ENCODE data around the gene NAV2.

NAV2 gene

DNA sequence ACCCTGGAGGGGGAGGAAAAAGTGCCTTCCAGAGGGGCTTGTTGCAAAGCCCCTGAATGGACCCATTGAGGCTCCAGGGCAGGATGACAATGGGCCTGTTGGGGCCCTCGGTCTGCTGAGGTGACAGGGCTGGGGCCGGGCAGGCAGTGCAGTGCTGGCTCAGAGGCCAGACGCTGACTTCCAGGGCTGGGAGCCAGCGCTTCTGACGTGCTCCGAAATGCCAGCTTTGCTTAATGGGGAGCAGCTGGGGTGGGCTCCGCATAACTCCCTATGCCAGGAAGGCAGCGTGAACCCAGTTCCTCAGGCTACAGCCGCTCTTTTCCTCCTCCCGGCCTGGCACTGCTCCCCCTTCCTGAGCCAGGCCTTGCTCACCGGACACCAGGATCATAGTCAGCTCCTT, 17.7 kb downstream of the NAV2 start:
- TF ChIP-seq, protein P1, sequence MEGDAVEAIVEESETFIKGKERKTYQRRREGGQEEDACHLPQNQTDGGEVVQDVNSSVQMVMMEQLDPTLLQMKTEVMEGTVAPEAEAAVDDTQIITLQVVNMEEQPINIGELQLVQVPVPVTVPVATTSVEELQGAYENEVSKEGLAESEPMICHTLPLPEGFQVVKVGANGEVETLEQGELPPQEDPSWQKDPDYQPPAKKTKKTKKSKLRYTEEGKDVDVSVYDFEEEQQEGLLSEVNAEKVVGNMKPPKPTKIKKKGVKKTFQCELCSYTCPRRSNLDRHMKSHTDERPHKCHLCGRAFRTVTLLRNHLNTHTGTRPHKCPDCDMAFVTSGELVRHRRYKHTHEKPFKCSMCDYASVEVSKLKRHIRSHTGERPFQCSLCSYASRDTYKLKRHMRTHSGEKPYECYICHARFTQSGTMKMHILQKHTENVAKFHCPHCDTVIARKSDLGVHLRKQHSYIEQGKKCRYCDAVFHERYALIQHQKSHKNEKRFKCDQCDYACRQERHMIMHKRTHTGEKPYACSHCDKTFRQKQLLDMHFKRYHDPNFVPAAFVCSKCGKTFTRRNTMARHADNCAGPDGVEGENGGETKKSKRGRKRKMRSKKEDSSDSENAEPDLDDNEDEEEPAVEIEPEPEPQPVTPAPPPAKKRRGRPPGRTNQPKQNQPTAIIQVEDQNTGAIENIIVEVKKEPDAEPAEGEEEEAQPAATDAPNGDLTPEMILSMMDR (IDR thresholded peaks at IDR 0.05; ENCODE audit: control insufficient read depth, extremely low read depth, insufficient read depth) = no peak
- no peak for DNase-seq (ENCODE audit: low read depth)
- no peak overlapping the region for H3K4me3 ChIP-seq (ENCODE audit: low read depth, low read length)

DNA sequence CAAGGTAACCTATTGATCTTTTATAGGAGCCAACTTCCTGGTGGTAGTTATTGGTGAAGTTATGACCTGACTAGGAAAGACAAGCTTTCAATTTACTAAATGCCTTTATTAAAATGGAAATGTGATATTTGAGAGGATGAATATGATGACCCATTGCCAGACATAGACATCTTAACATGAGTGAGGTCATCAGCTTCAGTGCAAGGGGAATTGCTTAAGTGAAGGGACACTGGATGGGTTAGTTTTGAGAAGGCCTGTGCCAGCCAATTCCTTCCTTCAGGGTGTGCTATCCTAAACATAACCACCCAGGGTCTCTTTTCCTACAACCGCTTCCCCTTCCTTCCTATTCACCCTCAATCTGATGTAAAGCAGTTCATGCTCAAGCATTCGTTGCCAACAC, 21.5 kb downstream of the NAV2 start:
- DNase-seq (ENCODE audit: low read depth) = no peak
- TF ChIP-seq, protein P1 (IDR thresholded peaks at IDR 0.05; ENCODE audit: control insufficient read depth, extremely low read depth, insufficient read depth) = no peak
- no peak overlapping the region for H3K4me3 ChIP-seq (ENCODE audit: low read depth, low read length)

DNA sequence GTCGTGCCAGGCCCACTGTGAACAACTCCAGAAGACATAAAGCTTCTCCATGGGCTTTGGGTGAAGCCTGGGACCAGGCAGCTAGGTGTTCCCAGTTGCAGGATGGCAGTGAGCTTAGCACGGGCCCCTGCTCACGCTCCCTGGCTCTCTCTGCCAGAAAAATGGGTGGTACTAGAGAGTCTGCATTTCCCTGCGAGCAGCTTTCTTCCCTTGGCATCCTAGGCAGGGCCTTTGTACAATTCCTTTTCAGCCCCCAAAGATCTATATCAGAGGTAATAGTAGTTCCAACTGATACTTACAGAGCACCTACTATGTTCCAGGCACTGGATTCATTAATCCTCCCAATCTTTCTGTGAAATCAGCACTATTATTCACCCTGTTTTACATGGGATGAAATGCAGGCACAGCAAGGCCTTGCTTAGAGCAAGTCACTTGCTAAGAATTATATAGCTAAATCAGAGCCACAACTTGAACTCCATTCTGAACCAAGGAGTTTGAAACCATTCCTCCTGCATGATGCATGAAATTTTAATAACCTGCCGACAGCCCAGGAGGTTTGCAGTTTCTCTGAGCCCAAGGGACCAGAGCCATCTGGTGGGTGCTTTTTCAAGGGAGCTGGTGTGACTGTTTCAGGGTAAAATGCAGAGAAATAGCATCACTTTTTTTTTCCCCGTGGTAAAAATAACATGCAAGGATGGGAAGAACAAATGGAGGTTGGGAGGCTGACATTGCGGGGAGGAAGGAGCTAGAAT, 22.7 kb downstream of the NAV2 start:
- TF ChIP-seq, protein P1 (IDR thresholded peaks at IDR 0.05; ENCODE audit: control insufficient read depth, extremely low read depth, insufficient read depth) = no peak
- no peak for DNase-seq (ENCODE audit: low read depth)
- H3K4me3 ChIP-seq (ENCODE audit: low read depth, low read length) = no peak overlapping the region

DNA sequence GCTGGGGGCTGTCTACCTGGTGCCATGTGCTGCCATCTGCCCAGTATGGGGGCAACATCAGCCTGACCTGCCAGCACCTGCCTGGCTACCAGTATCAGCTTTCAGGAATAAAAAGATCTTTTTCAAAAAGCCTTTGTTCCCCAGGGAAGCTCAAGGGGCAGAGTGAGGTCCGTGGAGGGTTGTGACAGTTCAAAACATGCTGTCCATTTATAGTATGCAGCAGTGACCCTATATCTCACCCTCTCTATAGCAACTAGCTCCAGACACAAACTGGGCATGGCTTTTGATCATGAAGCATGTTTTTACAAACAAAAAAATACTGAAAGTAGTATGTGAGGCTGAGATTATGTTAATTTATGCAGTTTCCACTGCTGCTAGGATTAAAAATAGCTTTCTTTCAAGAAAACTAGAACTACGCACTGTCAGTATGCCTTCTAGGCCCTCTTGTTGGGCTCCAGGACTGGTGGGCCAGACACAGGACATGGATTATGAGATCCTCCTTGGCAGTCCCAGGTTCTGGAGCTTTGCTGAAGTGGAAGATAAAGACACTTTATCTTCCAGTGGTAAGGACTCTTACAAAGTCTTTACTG, 23.4 kb downstream of the NAV2 start:
- no peak for DNase-seq (ENCODE audit: low read depth)
- TF ChIP-seq, protein P1 (IDR thresholded peaks at IDR 0.05; ENCODE audit: control insufficient read depth, extremely low read depth, insufficient read depth) = no peak
- H3K4me3 ChIP-seq (ENCODE audit: low read depth, low read length) = no peak overlapping the region

DNA sequence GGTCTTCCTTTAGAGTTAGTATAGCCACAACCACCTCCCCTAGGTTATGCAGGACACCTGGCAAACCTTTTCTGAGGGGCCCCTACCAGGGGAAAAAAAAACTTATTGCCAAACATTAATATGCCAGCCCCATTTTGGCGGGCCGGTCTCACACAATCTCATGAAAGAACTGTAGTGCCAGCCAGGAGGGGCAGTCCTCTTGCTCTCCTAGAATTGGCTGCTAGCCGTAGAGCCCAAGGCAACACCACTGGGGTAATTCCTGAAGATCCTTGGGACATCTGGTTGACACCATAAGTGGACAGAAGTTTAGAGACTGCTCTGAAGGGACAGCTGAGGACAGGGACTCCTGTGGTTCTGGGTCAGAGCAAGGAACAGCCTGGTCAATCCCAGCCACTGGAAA, 24.2 kb downstream of the NAV2 start:
- no peak for DNase-seq (ENCODE audit: low read depth)
- TF ChIP-seq, protein P1 (IDR thresholded peaks at IDR 0.05; ENCODE audit: control insufficient read depth, extremely low read depth, insufficient read depth) = no peak
- no peak overlapping the region for H3K4me3 ChIP-seq (ENCODE audit: low read depth, low read length)

DNA sequence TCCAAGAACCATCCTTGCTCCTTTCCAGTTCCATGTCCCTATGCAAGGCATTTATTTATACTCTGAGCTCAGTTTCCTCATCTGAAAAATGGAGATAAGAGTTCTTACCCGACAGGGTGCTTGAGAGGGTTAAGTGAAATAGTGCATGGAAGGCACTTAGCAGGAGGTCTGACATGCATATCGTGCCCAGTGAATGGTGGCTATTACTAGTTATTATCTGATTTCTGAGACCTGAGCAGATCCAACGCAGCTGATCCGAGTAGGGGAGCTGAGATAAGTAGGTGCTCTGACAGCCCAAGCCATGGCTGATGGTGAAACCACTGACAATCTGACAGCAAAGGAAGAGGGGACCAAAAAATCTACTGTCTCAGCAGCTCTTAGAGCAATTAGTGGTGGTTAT, 24.9 kb downstream of the NAV2 start:
- H3K4me3 ChIP-seq (ENCODE audit: low read depth, low read length) = no peak overlapping the region
- DNase-seq (ENCODE audit: low read depth) = no peak
- TF ChIP-seq, protein P1 (IDR thresholded peaks at IDR 0.05; ENCODE audit: control insufficient read depth, extremely low read depth, insufficient read depth) = no peak

DNA sequence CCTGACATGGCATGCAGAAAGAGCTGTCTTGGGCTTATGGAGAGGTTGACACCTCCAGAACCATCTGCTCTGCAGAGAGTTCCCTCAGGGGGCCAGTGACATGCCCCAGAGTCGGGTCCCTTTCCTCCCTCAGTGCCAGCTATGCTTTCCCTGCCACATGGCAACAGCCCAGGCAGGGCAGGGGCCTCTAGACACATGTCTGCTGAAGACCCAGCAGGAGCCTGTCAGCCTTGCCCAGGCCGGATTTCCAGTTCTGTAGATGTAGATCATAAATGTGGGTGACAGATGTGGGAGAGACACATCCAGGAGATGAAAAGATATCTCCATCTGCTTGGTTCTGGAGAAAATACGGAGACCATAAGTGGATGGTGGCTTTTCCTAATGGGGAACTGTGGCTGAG, 25.5 kb downstream of the NAV2 start:
- no peak for DNase-seq (ENCODE audit: low read depth)
- H3K4me3 ChIP-seq (ENCODE audit: low read depth, low read length) = no peak overlapping the region
- TF ChIP-seq, protein P1 (IDR thresholded peaks at IDR 0.05; ENCODE audit: control insufficient read depth, extremely low read depth, insufficient read depth) = no peak
